DMS 273 (cell line): ENCODE measurements around the gene FZD1.

Experiments used
- DNase-seq: peaks from one replicate; lab custom pipeline; 2025; ENCODE audit not compliant: unreplicated experiment; lab: John Stamatoyannopoulos, UW

FZD1 gene

DNA sequence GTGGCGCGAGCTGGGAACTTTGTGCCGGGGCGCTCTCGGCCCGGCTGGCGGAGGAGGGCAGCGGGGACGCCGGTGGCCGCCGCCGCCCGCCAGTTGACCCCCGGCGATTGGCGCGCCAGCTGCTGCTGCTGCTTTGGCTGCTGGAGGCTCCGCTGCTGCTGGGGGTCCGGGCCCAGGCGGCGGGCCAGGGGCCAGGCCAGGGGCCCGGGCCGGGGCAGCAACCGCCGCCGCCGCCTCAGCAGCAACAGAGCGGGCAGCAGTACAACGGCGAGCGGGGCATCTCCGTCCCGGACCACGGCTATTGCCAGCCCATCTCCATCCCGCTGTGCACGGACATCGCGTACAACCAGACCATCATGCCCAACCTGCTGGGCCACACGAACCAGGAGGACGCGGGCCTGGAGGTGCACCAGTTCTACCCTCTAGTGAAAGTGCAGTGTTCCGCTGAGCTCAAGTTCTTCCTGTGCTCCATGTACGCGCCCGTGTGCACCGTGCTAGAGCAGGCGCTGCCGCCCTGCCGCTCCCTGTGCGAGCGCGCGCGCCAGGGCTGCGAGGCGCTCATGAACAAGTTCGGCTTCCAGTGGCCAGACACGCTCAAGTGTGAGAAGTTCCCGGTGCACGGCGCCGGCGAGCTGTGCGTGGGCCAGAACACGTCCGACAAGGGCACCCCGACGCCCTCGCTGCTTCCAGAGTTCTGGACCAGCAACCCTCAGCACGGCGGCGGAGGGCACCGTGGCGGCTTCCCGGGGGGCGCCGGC, 870 bp downstream of the FZD1 start:
- DNase-seq = peak; percentile 92

DNA sequence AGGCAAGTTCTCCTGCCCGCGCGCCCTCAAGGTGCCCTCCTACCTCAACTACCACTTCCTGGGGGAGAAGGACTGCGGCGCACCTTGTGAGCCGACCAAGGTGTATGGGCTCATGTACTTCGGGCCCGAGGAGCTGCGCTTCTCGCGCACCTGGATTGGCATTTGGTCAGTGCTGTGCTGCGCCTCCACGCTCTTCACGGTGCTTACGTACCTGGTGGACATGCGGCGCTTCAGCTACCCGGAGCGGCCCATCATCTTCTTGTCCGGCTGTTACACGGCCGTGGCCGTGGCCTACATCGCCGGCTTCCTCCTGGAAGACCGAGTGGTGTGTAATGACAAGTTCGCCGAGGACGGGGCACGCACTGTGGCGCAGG, 1.4 kb downstream of the FZD1 start:
- DNase-seq = no peak

DNA sequence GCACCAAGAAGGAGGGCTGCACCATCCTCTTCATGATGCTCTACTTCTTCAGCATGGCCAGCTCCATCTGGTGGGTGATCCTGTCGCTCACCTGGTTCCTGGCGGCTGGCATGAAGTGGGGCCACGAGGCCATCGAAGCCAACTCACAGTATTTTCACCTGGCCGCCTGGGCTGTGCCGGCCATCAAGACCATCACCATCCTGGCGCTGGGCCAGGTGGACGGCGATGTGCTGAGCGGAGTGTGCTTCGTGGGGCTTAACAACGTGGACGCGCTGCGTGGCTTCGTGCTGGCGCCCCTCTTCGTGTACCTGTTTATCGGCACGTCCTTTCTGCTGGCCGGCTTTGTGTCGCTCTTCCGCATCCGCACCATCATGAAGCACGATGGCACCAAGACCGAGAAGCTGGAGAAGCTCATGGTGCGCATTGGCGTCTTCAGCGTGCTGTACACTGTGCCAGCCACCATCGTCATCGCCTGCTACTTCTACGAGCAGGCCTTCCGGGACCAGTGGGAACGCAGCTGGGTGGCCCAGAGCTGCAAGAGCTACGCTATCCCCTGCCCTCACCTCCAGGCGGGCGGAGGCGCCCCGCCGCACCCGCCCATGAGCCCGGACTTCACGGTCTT, 1.9 kb downstream of the FZD1 start:
- DNase-seq = peak; percentile 23

DNA sequence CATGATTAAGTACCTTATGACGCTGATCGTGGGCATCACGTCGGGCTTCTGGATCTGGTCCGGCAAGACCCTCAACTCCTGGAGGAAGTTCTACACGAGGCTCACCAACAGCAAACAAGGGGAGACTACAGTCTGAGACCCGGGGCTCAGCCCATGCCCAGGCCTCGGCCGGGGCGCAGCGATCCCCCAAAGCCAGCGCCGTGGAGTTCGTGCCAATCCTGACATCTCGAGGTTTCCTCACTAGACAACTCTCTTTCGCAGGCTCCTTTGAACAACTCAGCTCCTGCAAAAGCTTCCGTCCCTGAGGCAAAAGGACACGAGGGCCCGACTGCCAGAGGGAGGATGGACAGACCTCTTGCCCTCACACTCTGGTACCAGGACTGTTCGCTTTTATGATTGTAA, 2.5 kb downstream of the FZD1 start:
- DNase-seq = no peak

DNA sequence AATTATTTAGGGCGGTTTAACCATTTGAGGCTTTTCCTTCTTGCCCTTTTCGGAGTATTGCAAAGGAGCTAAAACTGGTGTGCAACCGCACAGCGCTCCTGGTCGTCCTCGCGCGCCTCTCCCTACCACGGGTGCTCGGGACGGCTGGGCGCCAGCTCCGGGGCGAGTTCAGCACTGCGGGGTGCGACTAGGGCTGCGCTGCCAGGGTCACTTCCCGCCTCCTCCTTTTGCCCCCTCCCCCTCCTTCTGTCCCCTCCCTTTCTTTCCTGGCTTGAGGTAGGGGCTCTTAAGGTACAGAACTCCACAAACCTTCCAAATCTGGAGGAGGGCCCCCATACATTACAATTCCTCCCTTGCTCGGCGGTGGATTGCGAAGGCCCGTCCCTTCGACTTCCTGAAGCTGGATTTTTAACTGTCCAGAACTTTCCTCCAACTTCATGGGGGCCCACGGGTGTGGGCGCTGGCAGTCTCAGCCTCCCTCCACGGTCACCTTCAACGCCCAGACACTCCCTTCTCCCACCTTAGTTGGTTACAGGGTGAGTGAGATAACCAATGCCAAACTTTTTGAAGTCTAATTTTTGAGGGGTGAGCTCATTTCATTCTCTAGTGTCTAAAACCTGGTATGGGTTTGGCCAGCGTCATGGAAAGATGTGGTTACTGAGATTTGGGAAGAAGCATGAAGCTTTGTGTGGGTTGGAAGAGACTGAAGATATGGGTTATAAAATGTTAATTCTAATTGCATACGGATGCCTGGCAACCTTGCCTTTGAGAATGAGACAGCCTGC, 3.1 kb downstream of the FZD1 start:
- DNase-seq = no peak

DNA sequence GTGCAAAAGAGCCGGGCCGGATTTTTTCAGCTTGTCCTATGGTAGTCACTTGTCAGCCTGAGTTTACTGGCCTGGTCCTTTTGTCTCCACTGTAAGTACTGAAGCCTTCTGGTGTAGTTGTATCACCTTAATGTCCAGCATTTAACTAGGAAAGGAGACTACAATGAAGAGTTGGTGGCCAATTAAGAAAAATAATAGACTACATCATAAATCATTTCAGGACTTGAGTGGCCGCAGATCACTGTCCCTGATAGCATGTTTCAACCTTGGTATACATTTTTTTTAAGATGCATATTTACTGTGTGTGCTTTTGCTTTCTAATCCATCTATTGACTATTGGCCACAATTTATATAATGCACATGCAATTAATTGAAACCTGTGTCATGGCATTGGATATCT, 6.1 kb downstream of the FZD1 start:
- no peak for DNase-seq

DNA sequence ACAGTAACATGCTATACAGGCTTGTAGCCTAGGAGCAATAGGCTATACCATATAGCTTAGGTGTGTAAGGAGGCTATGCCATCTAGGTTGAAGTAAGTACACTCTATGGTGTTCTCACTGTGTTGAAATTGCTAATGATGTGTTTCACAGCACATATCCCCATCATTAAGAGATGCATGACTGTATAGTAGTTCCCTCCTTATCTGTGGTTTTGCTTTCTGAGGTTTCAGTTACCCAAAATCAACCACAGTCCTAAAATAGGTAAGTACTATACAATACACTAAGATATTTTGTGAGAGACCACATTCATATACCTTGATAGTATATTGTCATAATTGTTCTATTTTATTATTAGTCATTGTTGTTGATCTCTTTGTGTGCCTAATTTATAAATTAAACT, 12.7 kb downstream of the FZD1 start:
- DNase-seq = no peak

DNA sequence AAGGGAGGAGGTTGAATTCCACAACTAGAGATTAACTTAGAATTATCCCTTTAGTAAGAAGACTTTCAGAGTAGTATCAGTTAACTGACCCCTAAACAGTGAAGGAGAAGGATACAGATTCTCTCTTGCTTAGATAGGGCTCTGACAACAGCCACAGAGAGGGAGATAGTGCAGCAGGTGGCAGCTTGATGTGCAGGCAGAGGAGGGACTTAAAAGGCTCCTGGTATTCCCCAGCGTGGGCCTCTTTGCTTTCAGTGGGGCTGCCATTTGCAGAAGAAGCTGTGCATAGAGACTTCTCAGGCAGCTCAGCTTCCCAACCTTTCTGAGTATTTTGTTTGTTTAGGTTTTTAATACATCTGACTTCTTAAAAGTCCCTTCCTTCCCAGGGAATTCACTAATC, 16.0 kb downstream of the FZD1 start:
- DNase-seq = peak; percentile 48

DNA sequence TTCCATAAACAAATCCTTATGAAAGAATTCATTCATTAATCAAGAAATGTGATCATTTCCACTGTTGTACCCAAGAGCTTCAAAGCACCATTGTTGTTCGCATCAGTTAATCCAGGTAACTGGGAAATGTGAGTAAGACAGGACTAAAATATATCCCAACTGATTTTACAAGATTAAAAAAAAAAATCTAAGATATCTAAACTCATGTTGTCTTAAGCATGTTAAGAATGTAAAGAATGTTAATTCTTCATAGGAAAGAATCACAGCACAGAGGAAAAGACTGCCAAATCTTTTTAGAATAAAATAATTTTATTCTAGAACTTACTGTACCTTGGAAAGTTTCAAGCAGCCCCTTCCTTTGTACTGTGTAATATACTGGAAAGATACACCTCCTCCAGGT, 16.4 kb downstream of the FZD1 start:
- DNase-seq = no peak

DNA sequence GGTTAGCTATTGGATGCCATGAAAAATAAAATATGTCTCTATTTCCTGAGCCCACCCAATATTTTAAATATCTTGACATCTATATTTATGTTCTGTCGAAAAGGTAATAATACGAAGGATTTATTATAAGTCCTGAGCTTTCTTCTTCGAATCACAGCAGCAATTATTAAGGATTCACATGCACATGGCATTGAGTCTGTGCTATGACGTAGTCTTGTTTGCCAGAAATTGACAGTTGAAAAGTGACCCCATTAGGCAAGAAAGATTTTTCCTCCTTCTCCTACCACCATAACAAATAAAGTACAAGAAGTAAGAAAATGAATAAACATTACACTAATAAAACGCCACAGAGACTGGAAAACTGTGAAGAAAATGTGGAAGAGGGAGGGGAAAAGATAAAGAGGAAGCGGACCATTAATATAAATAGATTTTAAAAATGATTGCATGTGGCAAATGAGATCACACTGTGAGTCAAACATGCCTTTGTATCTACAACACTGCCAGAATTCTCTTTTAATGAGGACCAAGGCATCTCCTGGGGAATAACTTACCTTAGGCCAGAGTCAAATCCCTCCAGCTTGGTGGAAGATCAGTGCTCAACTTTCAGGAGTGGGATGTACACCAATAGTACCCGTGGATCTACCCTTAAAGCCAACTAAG, 21.6 kb downstream of the FZD1 start:
- no peak for DNase-seq

DNA sequence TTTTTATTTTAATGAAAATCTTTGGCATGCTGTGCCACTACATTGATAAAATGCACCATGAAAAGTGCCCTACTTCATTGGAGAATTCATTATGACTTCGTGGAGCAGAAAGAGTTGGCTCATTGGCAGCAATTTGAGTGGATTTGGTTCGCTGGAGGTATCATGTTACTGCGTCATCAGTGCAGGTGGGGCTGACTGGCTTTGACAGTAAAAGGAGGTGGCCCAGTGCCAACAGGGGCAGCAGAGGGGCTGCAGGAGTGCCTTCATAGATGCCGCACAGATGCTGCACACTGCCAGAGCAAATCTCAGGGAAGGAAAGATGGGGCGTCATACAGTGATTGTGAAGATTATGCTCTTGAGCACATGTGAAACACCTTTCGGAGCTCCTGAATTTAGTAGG, 22.2 kb downstream of the FZD1 start:
- peak; percentile 68 for DNase-seq

DNA sequence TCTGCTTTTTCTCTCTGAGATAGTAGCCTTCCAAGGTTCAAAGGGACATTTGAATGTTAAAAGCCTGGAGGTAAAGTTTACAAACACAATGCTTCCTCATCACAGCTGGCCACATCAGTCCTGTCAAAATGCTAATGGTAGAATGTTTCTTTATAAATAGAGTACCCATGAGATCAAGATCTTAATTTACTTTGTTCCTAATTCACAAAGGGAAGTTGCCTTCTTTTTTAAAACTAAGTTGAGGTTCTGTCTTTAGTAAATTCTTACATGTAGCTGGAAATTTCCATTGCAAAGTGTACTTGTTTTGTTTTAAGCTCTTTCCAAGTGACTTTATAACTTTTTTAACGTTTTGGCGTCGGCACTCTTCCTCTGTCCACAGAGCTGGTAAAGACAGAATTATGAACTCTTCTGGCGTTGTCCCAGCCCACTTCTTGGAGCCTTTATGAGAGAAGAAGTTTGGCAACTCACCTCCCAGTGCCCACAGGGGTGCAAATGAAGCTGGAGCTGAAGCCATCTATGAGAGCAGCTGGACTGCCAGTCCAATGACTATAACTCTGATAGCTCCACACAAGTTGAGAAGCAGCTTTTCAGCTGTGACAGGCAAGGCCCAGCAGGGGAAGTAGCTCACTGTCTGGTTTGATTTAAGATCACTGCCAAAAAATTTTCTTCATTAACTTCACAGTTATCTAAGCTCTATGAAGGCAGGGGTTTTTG, 23.3 kb downstream of the FZD1 start:
- peak; percentile 55 for DNase-seq

DNA sequence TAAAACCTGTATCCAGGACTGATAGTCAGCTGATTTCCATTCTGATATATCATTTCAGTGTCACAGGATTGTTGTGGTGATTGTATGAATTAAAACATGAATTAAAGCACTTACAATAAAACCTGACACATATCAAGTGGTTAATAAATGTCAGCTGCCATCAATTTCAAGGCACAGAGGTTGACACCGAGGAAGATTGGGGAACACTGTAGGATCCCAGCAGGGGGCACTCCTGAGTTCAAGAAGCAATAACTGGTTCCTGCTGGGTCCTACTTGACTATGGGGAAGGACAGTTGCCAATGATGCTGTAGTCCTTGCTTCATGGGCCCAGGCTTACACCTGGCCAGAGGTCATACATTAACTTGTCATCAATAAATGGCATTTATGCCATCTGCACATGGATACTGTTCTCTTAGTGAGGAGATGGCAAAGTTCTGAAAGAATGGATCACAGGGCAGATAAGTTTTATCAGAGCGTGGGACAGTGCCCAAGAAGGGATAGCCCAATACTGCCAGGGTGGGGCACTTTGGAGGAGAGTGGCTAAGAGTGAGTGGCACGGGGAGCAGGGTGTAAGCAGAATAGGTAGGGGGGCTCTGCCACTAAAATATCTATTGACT, 24.1 kb downstream of the FZD1 start:
- peak; percentile 75 for DNase-seq

DNA sequence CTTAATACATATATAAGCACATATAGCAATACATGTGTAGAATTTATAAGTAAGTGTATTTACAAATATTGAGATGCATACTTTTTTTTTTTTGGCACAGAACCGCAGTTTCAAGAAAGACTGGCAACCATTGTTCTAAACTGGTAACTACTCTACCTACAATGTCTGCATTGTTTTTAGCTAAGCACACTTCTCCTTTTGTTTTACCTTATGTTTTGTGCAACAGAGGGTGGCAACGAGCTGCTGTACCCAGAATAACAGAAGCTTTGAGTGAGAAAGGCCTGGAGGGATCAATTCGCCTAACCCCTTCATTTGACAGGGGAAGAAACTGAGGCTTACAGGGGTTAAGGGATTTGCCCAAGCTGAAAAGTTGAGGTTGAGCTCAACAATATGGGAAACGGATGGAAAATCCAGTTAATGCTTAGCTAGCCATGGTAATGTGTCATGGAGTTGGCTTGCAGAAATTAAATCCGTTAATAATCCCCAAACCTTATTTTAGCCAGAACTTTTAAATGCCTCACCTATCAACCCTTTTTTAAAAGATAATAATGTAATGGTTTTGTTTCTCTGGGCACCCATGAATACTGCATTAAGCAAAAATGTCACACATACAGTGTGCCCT, 25.5 kb downstream of the FZD1 start:
- no peak for DNase-seq

DNA sequence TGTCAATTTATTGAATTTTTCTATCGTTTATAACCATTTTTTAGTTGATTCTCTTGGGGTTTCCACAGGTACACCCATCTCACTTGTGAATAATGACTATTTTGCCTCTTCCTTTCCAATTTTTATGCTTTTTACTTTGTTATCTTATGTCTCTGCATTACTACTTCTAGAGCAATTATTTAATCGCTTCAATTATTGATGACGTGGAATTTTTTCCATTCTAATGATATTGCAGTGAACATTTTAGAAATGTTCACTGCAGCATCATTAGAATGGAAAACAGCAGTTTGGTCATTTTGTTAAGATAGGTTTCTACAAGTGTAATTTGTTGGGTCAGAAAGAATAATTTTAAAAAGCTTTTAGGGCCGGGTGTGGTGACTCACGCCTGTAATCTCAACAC, 27.1 kb downstream of the FZD1 start:
- no peak for DNase-seq

DNA sequence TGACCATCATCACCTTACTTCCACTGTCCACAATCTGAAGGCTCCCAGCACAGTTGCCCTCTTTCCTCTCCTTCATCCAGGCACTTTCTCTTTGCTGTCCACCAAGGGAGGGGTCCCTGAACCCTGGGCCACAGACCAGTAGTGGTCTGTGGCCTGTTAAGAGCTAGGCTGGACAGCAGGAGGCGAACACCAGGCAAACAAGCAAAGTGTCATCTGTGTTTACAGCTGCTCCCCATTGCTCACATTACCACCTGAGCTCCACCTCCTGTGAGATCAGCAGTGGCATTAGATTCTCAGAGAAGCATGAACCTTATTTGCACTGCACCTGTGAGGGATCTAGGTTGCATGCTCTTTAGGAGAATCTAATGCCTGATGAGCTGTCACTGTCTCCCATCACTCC, 27.7 kb downstream of the FZD1 start:
- no peak for DNase-seq

DNA sequence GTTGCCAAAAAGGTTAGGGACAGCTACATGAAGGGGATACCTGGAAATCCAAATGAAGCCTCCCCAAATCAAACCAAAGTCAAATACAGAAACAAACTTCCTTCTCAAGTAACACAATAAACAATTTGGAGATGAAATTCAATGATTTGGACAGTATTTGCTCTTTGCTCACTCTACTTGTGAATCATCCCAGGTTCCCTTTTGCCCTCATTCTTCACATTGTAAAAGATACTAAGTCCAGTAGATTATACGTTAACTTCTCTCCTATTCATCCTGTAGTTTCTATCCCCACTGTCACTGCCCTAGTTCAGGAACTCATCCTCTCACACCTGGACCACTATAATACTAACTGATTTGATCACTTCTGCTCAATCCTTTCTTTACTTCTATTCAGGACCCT, 28.3 kb downstream of the FZD1 start:
- DNase-seq = no peak

DNA sequence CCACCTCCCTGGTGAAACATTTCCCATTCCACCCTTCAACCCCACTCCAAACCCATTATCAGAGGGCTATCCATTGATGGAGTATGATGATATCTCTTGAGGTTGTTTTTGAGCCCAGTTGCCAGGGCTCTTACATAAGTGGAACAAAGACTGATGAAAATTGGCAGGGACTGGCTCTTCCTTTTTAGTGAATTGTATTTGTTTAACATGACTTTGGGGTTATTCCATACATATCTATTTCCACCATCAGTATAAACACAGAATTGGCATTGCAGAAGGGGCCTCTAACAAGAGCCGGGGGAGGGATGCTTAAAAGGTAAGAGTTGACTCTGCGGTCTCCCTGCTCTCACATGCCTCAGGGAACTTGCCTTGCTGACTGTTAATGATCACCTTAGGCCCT, 28.9 kb downstream of the FZD1 start:
- DNase-seq = no peak

DNA sequence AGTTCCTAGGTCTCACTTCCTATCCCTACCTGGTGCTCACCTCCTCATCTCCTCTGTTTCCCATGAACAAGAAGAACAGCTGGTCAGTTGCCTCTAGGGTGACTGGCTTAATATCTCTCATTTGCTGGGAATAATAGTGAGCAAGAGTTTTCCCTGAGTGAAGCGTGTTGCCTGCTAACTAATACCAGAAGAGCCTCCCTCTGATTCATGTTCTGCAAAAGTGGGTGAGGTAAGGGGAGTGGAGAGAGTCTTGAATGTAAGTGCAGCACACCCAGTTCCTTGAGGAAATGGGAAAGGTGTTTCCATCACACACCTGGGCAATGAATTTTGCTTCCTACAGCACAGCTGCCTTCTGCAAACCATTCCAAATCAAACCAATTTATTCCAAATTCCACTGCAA, 29.6 kb downstream of the FZD1 start:
- DNase-seq = no peak

DNA sequence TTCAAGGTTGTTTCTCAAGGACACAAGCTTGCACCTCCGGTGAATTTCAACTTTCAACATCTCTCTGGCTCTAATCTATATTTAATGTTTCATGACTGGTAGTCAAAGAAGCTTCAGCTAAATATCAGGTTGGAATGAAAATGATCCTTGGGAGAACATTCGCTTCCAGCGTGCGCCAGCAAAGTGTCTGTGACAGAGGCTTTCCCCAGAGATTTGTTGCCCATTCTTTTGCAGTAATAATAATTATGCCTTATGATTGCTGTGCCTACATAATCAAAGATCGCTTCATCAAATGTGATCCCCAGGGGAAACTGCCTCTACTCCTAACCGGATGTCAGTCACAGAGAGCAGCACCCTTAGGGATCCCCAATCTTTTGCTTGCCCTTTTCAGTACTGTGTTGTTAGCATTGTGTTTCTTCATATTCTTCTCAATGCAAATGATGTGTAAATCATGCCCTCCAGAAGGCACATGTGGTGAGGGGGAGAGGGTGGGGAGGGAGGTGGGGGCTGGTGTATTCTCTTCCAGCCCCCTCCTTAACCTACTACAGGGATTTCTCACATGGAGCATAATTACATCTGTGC, 30.5 kb downstream of the FZD1 start:
- DNase-seq = peak; percentile 77
